HepG2 (cell line): ENCODE measurements around the gene IPMK. TPM values are rescaled to one million over a fixed set of nuclear protein-coding genes. Genes with fewer than 3 reads are reported as not detected.

ENCODE experiments used
- NFIC ChIP-seq: IDR thresholded peaks from 2 replicates; pipeline ENCODE4 v1.6.1; 2012; ENCODE audit warnings: mild to moderate bottlenecking, low read length, inconsistent platforms
- RARG ChIP-seq: sonication (generic); formaldehyde crosslinking; IDR thresholded peaks from 2 replicates; pipeline ENCODE4 v1.4.0; 2020; ENCODE audit warnings: low read depth, mild to moderate bottlenecking, missing genetic modification reagents
- SNAI1 ChIP-seq: sonication (generic); formaldehyde crosslinking; IDR thresholded peaks from 2 replicates; pipeline ENCODE4 v1.5.0; 2020; ENCODE audit warnings: mild to moderate bottlenecking, missing genetic modification reagents, borderline replicate concordance
- SP1 ChIP-seq, 2 experiments: fragments of 450-650 bp in 1 of 2; sonication (generic) in 1 of 2; formaldehyde crosslinking in 1 of 2; IDR thresholded peaks; 2 replicates each; pipeline versions ENCODE4 v1.4.0 to v1.6.1; 2016 to 2020; ENCODE audit warnings: missing genetic modification reagents in 1 of 2
- ZNF276 ChIP-seq: sonication (generic); formaldehyde crosslinking; IDR thresholded peaks from 2 replicates; pipeline ENCODE4 v1.4.0; 2020; ENCODE audit warnings: mild to moderate bottlenecking, low read depth, missing genetic modification reagents
- ZNF280B ChIP-seq: sonication (generic); formaldehyde crosslinking; IDR thresholded peaks from 2 replicates; pipeline ENCODE4 v1.5.0; 2020; ENCODE audit warnings: missing genetic modification reagents, mild to moderate bottlenecking, borderline replicate concordance
- ZNF414 ChIP-seq: sonication (generic); formaldehyde crosslinking; IDR thresholded peaks from 2 replicates; pipeline ENCODE4 v1.5.0; 2020; ENCODE audit warnings: missing genetic modification reagents
- ZNF563 ChIP-seq: sonication (generic); formaldehyde crosslinking; IDR thresholded peaks from 2 replicates; pipeline ENCODE4 v1.8.0; 2022; ENCODE audit warnings: mild to moderate bottlenecking, moderate library complexity, missing genetic modification reagents
- ZNF589 ChIP-seq: sonication (generic); formaldehyde crosslinking; conservative IDR thresholded peaks from 2 replicates; pipeline ENCODE4 v1.8.0; 2022; ENCODE audit warnings: mild to moderate bottlenecking, moderate library complexity, missing genetic modification reagents
- ZNF678 ChIP-seq: sonication (generic); formaldehyde crosslinking; IDR thresholded peaks from 2 replicates; pipeline ENCODE4 v1.4.0; 2020; ENCODE audit warnings: mild to moderate bottlenecking, missing genetic modification reagents
- ZNF790 ChIP-seq: sonication (generic); formaldehyde crosslinking; IDR thresholded peaks from 2 replicates; pipeline ENCODE4 v1.8.0; 2022; ENCODE audit warnings: missing genetic modification reagents, mild to moderate bottlenecking, borderline replicate concordance
- ZNF839 ChIP-seq: sonication (generic); formaldehyde crosslinking; IDR thresholded peaks from 2 replicates; pipeline ENCODE4 v1.4.0; 2020; ENCODE audit warnings: missing genetic modification reagents, mild to moderate bottlenecking, borderline replicate concordance
- polyA plus RNA-seq, 8 experiments: library from polyadenylated mRNA; depleted of rRNA in 3 of 8; stranded (reverse) in 7 of 8; unstranded in 1 of 8; fragments of >200 nt; fragmentation: Illumina TruSeq in 4 of 8; extraction: Trizol in 4 of 8; gene quantifications; 2 replicates each; pipeline versions ENCODE4 v1.2.1 to v1.2.3, GENCODE V29; 2011 to 2016; ENCODE audit warnings: low read depth in 4 of 8, missing spikeins in 1 of 8, mixed read lengths in 1 of 8; ENCODE audit not compliant: insufficient read depth in 1 of 8
- total RNA-seq, 5 experiments: library from RNA; depleted of rRNA; stranded (reverse); fragments of >200 nt; fragmentation: Illumina TruSeq; extraction: Trizol; gene quantifications; 2 replicates each; pipeline ENCODE4 v1.2.3, GENCODE V29; 2016; ENCODE audit warnings: low read depth in 1 of 5
- TF ChIP-seq, protein P1 (sequence below): sonication (generic); formaldehyde crosslinking; IDR thresholded peaks from 2 replicates; pipeline ENCODE4 v1.4.0; 2020; ENCODE audit warnings: missing genetic modification reagents, borderline replicate concordance
- TF ChIP-seq, protein P2 (sequence below): sonication (generic); formaldehyde crosslinking; IDR thresholded peaks from 2 replicates; pipeline ENCODE4 v1.5.1; 2020; ENCODE audit warnings: mild to moderate bottlenecking, moderate library complexity, missing genetic modification reagents
- TF ChIP-seq, protein P3 (sequence below), 2 experiments: sonication (generic) in 1 of 2; formaldehyde crosslinking in 1 of 2; IDR thresholded peaks; 2 replicates each; pipeline versions ENCODE4 v1.4.0 to v1.6.1; 2018 to 2020; ENCODE audit warnings: missing genetic modification reagents in 2 of 2, borderline replicate concordance in 1 of 2, low read depth in 1 of 2, mild to moderate bottlenecking in 1 of 2, missing biosample characterization in 1 of 2

IPMK gene
- total and polyA plus RNA-seq, 2 of the 13 experiments (the other 11 are each of a cell fraction or from before 2014, with no cell fraction given): 2.7 to 3.9 TPM

DNA sequence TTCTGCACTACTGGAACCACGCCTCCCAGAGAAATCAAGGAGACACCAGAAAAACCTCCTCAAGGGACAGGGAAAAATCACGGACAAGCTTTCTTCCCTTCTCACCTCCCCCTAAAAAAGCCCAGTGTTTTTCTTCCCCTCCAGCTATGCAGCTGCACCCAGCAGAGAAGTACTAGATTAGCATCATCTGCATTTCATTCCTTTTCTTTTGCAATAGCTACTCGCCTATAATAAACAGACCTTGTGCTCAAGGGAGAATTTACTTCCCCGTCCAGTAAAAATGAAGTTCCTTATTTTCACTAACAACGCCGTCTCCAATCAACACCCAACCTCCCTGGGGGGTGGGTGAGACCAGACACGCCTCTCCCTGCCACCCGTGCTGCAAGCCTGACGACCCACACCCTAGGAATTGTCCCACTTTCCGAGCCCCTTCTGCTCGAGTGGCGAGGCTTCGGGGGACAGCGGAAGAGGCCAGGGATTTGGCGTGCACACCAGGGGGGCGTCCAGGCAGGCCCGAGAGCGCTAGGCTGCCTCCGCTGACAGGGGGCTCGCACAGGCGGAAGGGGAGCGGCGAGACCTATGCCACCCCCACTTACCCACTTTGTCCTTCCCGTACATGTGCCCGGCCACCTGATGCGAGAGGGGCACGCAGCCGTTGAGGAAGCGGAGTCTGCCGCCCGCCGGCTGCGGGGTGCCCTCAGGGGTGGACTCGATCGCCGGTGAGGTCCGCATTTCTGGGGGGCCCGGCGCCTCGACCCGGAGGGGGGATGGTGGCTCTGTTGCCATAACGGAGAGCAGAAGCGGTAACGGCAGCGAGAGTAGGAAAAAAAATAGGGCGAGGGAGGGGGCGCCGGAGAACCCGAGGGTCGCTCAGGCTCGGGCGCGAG lies 625 bp downstream of the IPMK start (continued):
- 0 out of 2 replicates have a peak, but pooled peaks have one; percentile 12 for TF ChIP-seq ZNF790
- TF ChIP-seq ZNF414: 0 out of 2 replicates have a peak, but pooled peaks have one; percentile 27
- TF ChIP-seq, protein P1, sequence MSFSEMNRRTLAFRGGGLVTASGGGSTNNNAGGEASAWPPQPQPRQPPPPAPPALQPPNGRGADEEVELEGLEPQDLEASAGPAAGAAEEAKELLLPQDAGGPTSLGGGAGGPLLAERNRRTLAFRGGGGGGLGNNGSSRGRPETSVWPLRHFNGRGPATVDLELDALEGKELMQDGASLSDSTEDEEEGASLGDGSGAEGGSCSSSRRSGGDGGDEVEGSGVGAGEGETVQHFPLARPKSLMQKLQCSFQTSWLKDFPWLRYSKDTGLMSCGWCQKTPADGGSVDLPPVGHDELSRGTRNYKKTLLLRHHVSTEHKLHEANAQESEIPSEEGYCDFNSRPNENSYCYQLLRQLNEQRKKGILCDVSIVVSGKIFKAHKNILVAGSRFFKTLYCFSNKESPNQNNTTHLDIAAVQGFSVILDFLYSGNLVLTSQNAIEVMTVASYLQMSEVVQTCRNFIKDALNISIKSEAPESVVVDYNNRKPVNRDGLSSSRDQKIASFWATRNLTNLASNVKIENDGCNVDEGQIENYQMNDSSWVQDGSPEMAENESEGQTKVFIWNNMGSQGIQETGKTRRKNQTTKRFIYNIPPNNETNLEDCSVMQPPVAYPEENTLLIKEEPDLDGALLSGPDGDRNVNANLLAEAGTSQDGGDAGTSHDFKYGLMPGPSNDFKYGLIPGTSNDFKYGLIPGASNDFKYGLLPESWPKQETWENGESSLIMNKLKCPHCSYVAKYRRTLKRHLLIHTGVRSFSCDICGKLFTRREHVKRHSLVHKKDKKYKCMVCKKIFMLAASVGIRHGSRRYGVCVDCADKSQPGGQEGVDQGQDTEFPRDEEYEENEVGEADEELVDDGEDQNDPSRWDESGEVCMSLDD: peak; percentile 40
- TF ChIP-seq, protein P2, sequence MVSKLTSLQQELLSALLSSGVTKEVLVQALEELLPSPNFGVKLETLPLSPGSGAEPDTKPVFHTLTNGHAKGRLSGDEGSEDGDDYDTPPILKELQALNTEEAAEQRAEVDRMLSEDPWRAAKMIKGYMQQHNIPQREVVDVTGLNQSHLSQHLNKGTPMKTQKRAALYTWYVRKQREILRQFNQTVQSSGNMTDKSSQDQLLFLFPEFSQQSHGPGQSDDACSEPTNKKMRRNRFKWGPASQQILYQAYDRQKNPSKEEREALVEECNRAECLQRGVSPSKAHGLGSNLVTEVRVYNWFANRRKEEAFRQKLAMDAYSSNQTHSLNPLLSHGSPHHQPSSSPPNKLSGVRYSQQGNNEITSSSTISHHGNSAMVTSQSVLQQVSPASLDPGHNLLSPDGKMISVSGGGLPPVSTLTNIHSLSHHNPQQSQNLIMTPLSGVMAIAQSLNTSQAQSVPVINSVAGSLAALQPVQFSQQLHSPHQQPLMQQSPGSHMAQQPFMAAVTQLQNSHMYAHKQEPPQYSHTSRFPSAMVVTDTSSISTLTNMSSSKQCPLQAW: 0 out of 2 replicates have a peak, but pooled peaks have one; percentile 12
- no peak for TF ChIP-seq SNAI1
- no peak for TF ChIP-seq RARG (CRISPR knock-in tag)
- no peak for TF ChIP-seq NFIC
- 0 out of 2 replicates have a peak, but pooled peaks have one; percentile 63 for TF ChIP-seq ZNF678 (CRISPR knock-in tag)
- TF ChIP-seq, protein P3, sequence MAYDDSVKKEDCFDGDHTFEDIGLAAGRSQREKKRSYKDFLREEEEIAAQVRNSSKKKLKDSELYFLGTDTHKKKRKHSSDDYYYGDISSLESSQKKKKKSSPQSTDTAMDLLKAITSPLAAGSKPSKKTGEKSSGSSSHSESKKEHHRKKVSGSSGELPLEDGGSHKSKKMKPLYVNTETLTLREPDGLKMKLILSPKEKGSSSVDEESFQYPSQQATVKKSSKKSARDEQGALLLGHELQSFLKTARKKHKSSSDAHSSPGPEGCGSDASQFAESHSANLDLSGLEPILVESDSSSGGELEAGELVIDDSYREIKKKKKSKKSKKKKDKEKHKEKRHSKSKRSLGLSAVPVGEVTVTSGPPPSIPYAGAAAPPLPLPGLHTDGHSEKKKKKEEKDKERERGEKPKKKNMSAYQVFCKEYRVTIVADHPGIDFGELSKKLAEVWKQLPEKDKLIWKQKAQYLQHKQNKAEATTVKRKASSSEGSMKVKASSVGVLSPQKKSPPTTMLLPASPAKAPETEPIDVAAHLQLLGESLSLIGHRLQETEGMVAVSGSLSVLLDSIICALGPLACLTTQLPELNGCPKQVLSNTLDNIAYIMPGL (CRISPR knock-in tag; IDR thresholded peaks at IDR 0.05; ENCODE audit: borderline replicate concordance in 1 of 2, low read depth in 1 of 2): peak in 1 of 2 experiments; percentile 44; a peak in 2 of 4 replicates
- peak; percentile 85; the same call in 1 of the 2 replicates for TF ChIP-seq ZNF280B
- TF ChIP-seq ZNF563 (CRISPR knock-in tag): peak; percentile 48; the same call in 1 of the 2 replicates
- no peak for TF ChIP-seq SP1 (IDR thresholded peaks at IDR 0.05)
- no peak for TF ChIP-seq SP1 (CRISPR knock-in tag; IDR thresholded peaks at IDR 0.05)
- TF ChIP-seq ZNF589 (CRISPR knock-in tag): no peak
- peak; percentile 48; the same call in 1 of the 2 replicates for TF ChIP-seq ZNF276 (CRISPR knock-in tag)
- peak; percentile 26; the same call in 1 of the 2 replicates for TF ChIP-seq ZNF839 (CRISPR knock-in tag)
